ENCODE measurements around the gene FOXO6. TPM values are rescaled to one million over a fixed set of nuclear protein-coding genes. Genes with fewer than 3 reads are reported as not detected.

The FOXO6 gene
- total RNA-seq, 1 donor from 2014 or later, result 2.1 TPM

DNA sequence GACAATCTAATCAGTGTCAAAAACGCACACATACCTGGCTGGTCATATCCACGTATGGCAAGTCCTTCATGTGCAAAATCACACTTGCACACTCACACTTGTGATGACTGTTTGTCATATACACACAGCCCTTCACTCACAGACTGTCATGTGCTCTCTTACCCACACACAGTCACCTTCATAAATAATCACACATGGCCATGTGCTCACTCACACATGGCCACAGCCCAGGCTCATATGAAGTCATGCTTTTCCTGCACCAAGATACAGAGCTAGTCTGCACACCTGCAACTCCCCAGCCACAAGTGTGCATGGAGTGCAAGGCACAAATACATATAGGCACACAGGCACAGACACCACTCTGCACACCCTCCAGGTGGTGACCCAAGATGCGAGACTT lies 45.4 kb upstream of the FOXO6 start:
- Histone ChIP-seq H3K4me1 (peaks cover 19% of the 10 kb centered on the region), H3K9me3 (replicated peaks) (no peaks in the 10 kb centered on the region), H3K27ac (replicated peaks) (no peak overlapping the region), H3K36me3 (no peaks in the 10 kb centered on the region), H3K4me3 (no peak overlapping the region), H3K27me3 (ENCODE audit: low read depth) (no peaks in the 10 kb centered on the region)
- TF ChIP-seq, protein P1, sequence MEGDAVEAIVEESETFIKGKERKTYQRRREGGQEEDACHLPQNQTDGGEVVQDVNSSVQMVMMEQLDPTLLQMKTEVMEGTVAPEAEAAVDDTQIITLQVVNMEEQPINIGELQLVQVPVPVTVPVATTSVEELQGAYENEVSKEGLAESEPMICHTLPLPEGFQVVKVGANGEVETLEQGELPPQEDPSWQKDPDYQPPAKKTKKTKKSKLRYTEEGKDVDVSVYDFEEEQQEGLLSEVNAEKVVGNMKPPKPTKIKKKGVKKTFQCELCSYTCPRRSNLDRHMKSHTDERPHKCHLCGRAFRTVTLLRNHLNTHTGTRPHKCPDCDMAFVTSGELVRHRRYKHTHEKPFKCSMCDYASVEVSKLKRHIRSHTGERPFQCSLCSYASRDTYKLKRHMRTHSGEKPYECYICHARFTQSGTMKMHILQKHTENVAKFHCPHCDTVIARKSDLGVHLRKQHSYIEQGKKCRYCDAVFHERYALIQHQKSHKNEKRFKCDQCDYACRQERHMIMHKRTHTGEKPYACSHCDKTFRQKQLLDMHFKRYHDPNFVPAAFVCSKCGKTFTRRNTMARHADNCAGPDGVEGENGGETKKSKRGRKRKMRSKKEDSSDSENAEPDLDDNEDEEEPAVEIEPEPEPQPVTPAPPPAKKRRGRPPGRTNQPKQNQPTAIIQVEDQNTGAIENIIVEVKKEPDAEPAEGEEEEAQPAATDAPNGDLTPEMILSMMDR (IDR thresholded peaks at IDR 0.05; ENCODE audit: borderline replicate concordance), result no peak
- no peak for DNase-seq
- intact Hi-C loops (cut with micrococcal nuclease), result no loop called here

DNA sequence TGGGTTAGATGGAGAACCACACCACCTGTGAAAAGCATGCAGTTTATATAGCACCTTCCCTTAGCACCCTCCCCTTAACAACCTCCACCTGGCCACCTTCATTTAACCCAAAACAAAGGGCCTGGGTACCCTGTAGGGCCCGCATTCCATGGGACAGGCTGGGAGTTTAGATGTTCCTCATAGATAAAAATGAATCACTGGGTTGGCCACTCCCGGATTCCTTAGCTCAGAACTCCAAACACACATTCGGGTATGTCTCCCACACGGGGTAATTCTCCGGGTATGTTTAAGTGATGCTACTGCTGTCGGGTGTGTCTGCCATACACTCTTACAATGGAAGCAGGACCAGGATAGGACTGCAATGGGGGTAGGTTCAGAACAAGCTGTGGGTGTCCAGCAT lies 43.9 kb upstream of the FOXO6 start:
- peaks cover 19% of the 10 kb centered on the region for H3K4me1 ChIP-seq
- no peaks in the 10 kb centered on the region for H3K9me3 ChIP-seq (replicated peaks)
- no peaks in the 10 kb centered on the region for H3K36me3 ChIP-seq
- intact Hi-C loops (cut with micrococcal nuclease), result no loop called here
- H3K27ac ChIP-seq (replicated peaks), result no peak overlapping the region
- no peak overlapping the region for H3K4me3 ChIP-seq
- H3K27me3 ChIP-seq (ENCODE audit: low read depth), result no peaks in the 10 kb centered on the region
- TF ChIP-seq, protein P1 (IDR thresholded peaks at IDR 0.05; ENCODE audit: borderline replicate concordance), result no peak
- DNase-seq, result no peak

DNA sequence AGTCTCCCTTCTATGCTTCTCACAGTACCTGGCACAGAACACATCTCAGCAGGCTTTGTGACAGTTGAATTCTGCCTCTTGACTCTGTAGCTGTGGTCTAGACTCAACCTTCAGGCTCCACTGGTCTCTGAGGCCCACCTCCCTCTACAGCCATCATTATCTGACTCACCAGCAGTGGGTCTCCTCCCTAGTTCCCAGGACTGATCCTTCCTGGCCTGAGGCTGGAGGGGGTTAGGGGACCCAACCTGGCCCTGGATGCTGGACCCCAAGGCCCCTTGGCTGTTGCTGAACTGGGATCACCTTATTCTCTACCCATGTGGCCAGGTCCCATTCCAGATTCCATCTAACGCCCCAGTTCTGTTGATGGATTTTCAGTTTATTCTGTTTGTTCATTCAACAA lies 43.1 kb upstream of the FOXO6 start:
- H3K27me3 ChIP-seq (ENCODE audit: low read depth), result no peaks in the 10 kb centered on the region
- no peaks in the 10 kb centered on the region for H3K36me3 ChIP-seq
- H3K9me3 ChIP-seq (replicated peaks), result no peaks in the 10 kb centered on the region
- H3K4me3 ChIP-seq, result no peak overlapping the region
- no peak for DNase-seq
- TF ChIP-seq, protein P1 (IDR thresholded peaks at IDR 0.05; ENCODE audit: borderline replicate concordance), result no peak
- peaks cover 19% of the 10 kb centered on the region for H3K4me1 ChIP-seq
- no peak overlapping the region for H3K27ac ChIP-seq (replicated peaks)
- intact Hi-C loops (cut with micrococcal nuclease), result no loop called here

DNA sequence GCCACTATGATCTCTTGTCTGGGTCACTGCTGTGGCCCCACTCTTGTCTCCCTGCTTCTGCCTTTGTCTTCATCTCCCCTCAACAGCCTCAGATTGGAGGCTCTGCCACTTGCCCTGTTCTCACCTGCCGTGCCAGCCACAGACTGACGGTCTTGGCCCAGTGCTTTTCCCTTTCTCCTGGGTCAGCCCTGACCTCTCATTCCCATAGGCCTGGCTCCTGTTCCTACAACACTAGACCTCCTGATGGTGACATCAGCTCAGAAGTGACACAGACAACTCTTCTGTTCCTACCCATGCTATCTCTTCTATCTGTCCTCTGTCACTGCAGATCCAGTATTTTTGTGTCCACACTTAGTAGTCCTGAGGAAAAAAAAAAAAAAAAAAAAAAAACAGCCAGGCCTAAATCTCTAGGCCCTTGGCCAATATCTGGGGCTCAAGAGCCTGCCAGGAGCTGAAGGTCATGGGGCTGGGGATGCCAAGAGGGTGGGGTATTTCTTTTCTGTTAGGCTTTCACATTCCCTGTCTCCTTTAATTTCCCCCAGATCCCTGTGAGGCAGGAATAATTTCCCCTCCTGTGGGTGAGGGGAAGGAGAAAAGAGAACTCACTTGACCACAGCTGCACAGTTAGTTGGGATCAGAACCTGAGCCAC lies 42.0 kb upstream of the FOXO6 start:
- H3K27ac ChIP-seq (replicated peaks), result peak overlapping the region; percentile 79
- peaks cover under 1% of the 10 kb centered on the region for H3K27me3 ChIP-seq (ENCODE audit: low read depth)
- TF ChIP-seq, protein P1 (IDR thresholded peaks at IDR 0.05; ENCODE audit: borderline replicate concordance), result no peak
- no peaks in the 10 kb centered on the region for H3K9me3 ChIP-seq (replicated peaks)
- H3K4me1 ChIP-seq, result peaks cover 19% of the 10 kb centered on the region
- no peak overlapping the region for H3K4me3 ChIP-seq
- DNase-seq, result no peak
- no peaks in the 10 kb centered on the region for H3K36me3 ChIP-seq
- intact Hi-C loops (cut with micrococcal nuclease), result no loop called here

DNA sequence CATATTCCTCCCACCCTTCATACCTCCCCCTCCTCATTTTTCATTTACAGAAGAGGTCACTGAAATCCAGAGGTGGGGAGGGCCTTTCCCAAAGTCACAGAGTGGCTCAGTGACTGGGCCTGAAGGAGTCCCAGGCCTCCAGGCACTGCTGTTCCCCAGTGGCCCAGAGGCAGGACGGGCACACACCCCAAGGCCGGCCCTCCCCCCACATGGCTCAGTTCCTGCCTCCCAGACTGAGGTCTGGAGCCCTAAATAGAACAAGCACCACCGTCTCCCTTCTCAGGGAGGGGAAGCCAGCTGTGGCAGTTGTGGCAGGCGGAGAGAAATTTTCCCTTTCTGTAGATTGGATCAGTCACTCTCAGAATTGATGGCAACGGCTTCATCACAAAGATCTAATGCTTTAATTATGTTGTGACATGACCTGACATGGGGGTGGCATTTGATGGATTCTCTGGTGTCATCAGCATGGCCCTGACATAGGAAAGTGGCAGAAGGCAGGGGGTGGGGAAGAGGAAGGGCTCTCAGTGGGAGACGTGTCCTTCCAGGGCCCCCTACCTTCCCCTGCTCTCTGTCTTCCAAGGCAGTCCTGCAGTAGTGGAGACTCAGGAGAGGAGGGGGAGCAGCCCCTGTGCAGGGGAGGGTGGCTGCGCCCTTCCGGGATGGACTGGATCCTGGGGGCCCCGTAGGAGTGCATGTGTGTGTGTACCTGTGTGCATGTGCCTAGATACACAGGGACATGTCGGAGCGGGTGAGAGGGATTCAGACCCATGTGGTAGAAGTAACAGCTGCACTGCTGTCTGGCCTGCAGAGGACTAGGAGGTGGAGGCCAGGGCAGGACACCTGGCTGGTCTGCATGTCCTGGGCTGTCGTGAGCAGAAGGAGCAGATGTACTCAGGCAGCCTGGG lies 41.2 kb upstream of the FOXO6 start:
- peaks cover 19% of the 10 kb centered on the region for H3K4me1 ChIP-seq
- no peak overlapping the region for H3K4me3 ChIP-seq
- H3K27ac ChIP-seq (replicated peaks), result peak overlapping the region; percentile 79
- TF ChIP-seq, protein P1 (IDR thresholded peaks at IDR 0.05; ENCODE audit: borderline replicate concordance), result no peak
- peak; percentile 67 for DNase-seq
- H3K27me3 ChIP-seq (ENCODE audit: low read depth), result peaks cover 6% of the 10 kb centered on the region
- H3K9me3 ChIP-seq (replicated peaks), result no peaks in the 10 kb centered on the region
- intact Hi-C loops (cut with micrococcal nuclease), result loop anchor here (5.0 kb wide), 1 partner anchor 97 kb away; no protein-coding TSS in a partner anchor
- H3K36me3 ChIP-seq, result no peaks in the 10 kb centered on the region
